ENCODE results near the gene CFAP251.
"Not testable (repeated sequence)": the region's sequence is repeated elsewhere in the genome, so short reads cannot be mapped to it uniquely, and the experiment has no call there.

Gene CFAP251

GRCh38 chr12:122040579-122041386 is 122.4 kb downstream of the CFAP251 start:
- Histone ChIP-seq H3K9ac (ENCODE audit: low read depth in 1 of 2, low read length in 2 of 2) (peak overlapping the region in 1 of 2 donors; percentile 45), H3K9me3 (ENCODE audit: control insufficient read depth in 2 of 2, low read length in 2 of 2) (no peaks in the 10 kb centered on the region), H3K27ac (ENCODE audit: low read depth in 2 of 2, low read length in 2 of 2) (peak overlapping the region; percentile 58 to 59), H3K4me3 (ENCODE audit: low read length in 2 of 2) (peak overlapping the region in 1 of 2 donors; percentile 29), H3K27me3 (ENCODE audit: control insufficient read depth in 2 of 2, insufficient read depth in 2 of 2, low read length in 2 of 2) (no peaks in the 10 kb centered on the region), H3K36me3 (ENCODE audit: control insufficient read depth in 2 of 2, insufficient read depth in 2 of 2, low read length in 2 of 2) (peaks cover under 1 to 7% of the 10 kb centered on the region in 2 donors), H3K4me1 (ENCODE audit: control insufficient read depth in 2 of 2, insufficient read depth in 2 of 2, low read length in 2 of 2) (peaks cover 4 to 11% of the 10 kb centered on the region in 2 donors)

- peak overlapping the region; percentile 58 to 59 for H3K27ac ChIP-seq (ENCODE audit: low read depth in 2 of 2, low read length in 2 of 2)
- H3K36me3 ChIP-seq (ENCODE audit: control insufficient read depth in 2 of 2, insufficient read depth in 2 of 2, low read length in 2 of 2); H3K27me3 ChIP-seq (ENCODE audit: control insufficient read depth in 2 of 2, insufficient read depth in 2 of 2, low read length in 2 of 2); H3K9me3 ChIP-seq (ENCODE audit: control insufficient read depth in 2 of 2, low read length in 2 of 2); H3K9ac ChIP-seq (ENCODE audit: low read depth in 1 of 2, low read length in 2 of 2); H3K4me3 ChIP-seq (ENCODE audit: low read length in 2 of 2): not testable (repeated sequence)
- H3K4me1 ChIP-seq (ENCODE audit: control insufficient read depth in 2 of 2, insufficient read depth in 2 of 2, low read length in 2 of 2): peaks cover 4 to 11% of the 10 kb centered on the region in 2 donors
Measured at GRCh38 chr12:122041458-122041857, 123.1 kb downstream of the CFAP251 start.

GRCh38 chr12:122042910-122043309 is 124.5 kb downstream of the CFAP251 start:
- Histone ChIP-seq H3K27ac (ENCODE audit: low read depth in 2 of 2, low read length in 2 of 2) (no peak overlapping the region), H3K4me3 (ENCODE audit: low read length in 2 of 2) (no peak overlapping the region), H3K36me3 (ENCODE audit: control insufficient read depth in 2 of 2, insufficient read depth in 2 of 2, low read length in 2 of 2) (peaks cover 0 to 3% of the 10 kb centered on the region in 2 donors), H3K4me1 (ENCODE audit: control insufficient read depth in 2 of 2, insufficient read depth in 2 of 2, low read length in 2 of 2) (peaks cover 4 to 11% of the 10 kb centered on the region in 2 donors), H3K9me3 (ENCODE audit: control insufficient read depth in 2 of 2, low read length in 2 of 2) (no peaks in the 10 kb centered on the region), H3K9ac (ENCODE audit: low read depth in 1 of 2, low read length in 2 of 2) (no peak overlapping the region), H3K27me3 (ENCODE audit: control insufficient read depth in 2 of 2, insufficient read depth in 2 of 2, low read length in 2 of 2) (no peaks in the 10 kb centered on the region)

GRCh38 chr12:122043476-122043875 is 125.1 kb downstream of the CFAP251 start:
- Histone ChIP-seq H3K27me3 (ENCODE audit: control insufficient read depth in 2 of 2, insufficient read depth in 2 of 2, low read length in 2 of 2) (no peaks in the 10 kb centered on the region), H3K9me3 (ENCODE audit: control insufficient read depth in 2 of 2, low read length in 2 of 2) (no peaks in the 10 kb centered on the region), H3K4me3 (ENCODE audit: low read length in 2 of 2) (no peak overlapping the region), H3K27ac (ENCODE audit: low read depth in 2 of 2, low read length in 2 of 2) (no peak overlapping the region), H3K9ac (ENCODE audit: low read depth in 1 of 2, low read length in 2 of 2) (no peak overlapping the region), H3K36me3 (ENCODE audit: control insufficient read depth in 2 of 2, insufficient read depth in 2 of 2, low read length in 2 of 2) (peaks cover 0 to 3% of the 10 kb centered on the region in 2 donors), H3K4me1 (ENCODE audit: control insufficient read depth in 2 of 2, insufficient read depth in 2 of 2, low read length in 2 of 2) (peaks cover 4 to 11% of the 10 kb centered on the region in 2 donors)

- H3K27me3 ChIP-seq (ENCODE audit: control insufficient read depth in 2 of 2, insufficient read depth in 2 of 2, low read length in 2 of 2): no peaks in the 10 kb centered on the region
- H3K4me1 ChIP-seq (ENCODE audit: control insufficient read depth in 2 of 2, insufficient read depth in 2 of 2, low read length in 2 of 2): peaks cover 4 to 7% of the 10 kb centered on the region in 2 donors
- no peak overlapping the region for H3K27ac ChIP-seq (ENCODE audit: low read depth in 2 of 2, low read length in 2 of 2)
- H3K36me3 ChIP-seq (ENCODE audit: control insufficient read depth in 2 of 2, insufficient read depth in 2 of 2, low read length in 2 of 2): peaks cover 0 to 3% of the 10 kb centered on the region in 2 donors
- H3K4me3 ChIP-seq (ENCODE audit: low read length in 2 of 2): no peak overlapping the region
- H3K9ac ChIP-seq (ENCODE audit: low read depth in 1 of 2, low read length in 2 of 2): no peak overlapping the region
- no peaks in the 10 kb centered on the region for H3K9me3 ChIP-seq (ENCODE audit: control insufficient read depth in 2 of 2, low read length in 2 of 2)
Measured at GRCh38 chr12:122045262-122045661, 126.9 kb downstream of the CFAP251 start.

- H3K36me3 ChIP-seq (ENCODE audit: control insufficient read depth in 2 of 2, insufficient read depth in 2 of 2, low read length in 2 of 2): peaks cover 0 to 3% of the 10 kb centered on the region in 2 donors
Measured at GRCh38 chr12:122046145-122046544, 127.8 kb downstream of the CFAP251 start.

GRCh38 chr12:122048151-122048550 is 129.8 kb downstream of the CFAP251 start:
- no peak overlapping the region for H3K27ac ChIP-seq (ENCODE audit: low read depth in 2 of 2, low read length in 2 of 2)
- H3K9me3 ChIP-seq (ENCODE audit: control insufficient read depth in 2 of 2, low read length in 2 of 2): no peaks in the 10 kb centered on the region
- H3K4me1 ChIP-seq (ENCODE audit: control insufficient read depth in 2 of 2, insufficient read depth in 2 of 2, low read length in 2 of 2): peaks cover 0 to 2% of the 10 kb centered on the region in 2 donors
- H3K4me3 ChIP-seq (ENCODE audit: low read length in 2 of 2): no peak overlapping the region
- no peak overlapping the region for H3K9ac ChIP-seq (ENCODE audit: low read depth in 1 of 2, low read length in 2 of 2)
- no peaks in the 10 kb centered on the region for H3K27me3 ChIP-seq (ENCODE audit: control insufficient read depth in 2 of 2, insufficient read depth in 2 of 2, low read length in 2 of 2)
- H3K36me3 ChIP-seq (ENCODE audit: control insufficient read depth in 2 of 2, insufficient read depth in 2 of 2, low read length in 2 of 2): peaks cover 0 to 3% of the 10 kb centered on the region in 2 donors

More at GRCh38 chr12:122046145-122046544, 127.8 kb downstream of the CFAP251 start:
- H3K4me3 ChIP-seq (ENCODE audit: low read length in 2 of 2): no peak overlapping the region
- no peak overlapping the region for H3K27ac ChIP-seq (ENCODE audit: low read depth in 2 of 2, low read length in 2 of 2)
- no peaks in the 10 kb centered on the region for H3K27me3 ChIP-seq (ENCODE audit: control insufficient read depth in 2 of 2, insufficient read depth in 2 of 2, low read length in 2 of 2)
- H3K9me3 ChIP-seq (ENCODE audit: control insufficient read depth in 2 of 2, low read length in 2 of 2): no peaks in the 10 kb centered on the region
- H3K9ac ChIP-seq (ENCODE audit: low read depth in 1 of 2, low read length in 2 of 2): no peak overlapping the region
- peaks cover 2% of the 10 kb centered on the region in 2 donors for H3K4me1 ChIP-seq (ENCODE audit: control insufficient read depth in 2 of 2, insufficient read depth in 2 of 2, low read length in 2 of 2)

GRCh38 chr12:122049827-122050226 is 131.4 kb downstream of the CFAP251 start:
- Histone ChIP-seq H3K27ac (ENCODE audit: low read depth in 2 of 2, low read length in 2 of 2) (no peak overlapping the region), H3K9ac (ENCODE audit: low read depth in 1 of 2, low read length in 2 of 2) (no peak overlapping the region), H3K4me1 (ENCODE audit: control insufficient read depth in 2 of 2, insufficient read depth in 2 of 2, low read length in 2 of 2) (peaks cover 5% of the 10 kb centered on the region in 2 donors), H3K9me3 (ENCODE audit: control insufficient read depth in 2 of 2, low read length in 2 of 2) (no peaks in the 10 kb centered on the region), H3K4me3 (ENCODE audit: low read length in 2 of 2) (no peak overlapping the region), H3K36me3 (ENCODE audit: control insufficient read depth in 2 of 2, insufficient read depth in 2 of 2, low read length in 2 of 2) (no peaks in the 10 kb centered on the region), H3K27me3 (ENCODE audit: control insufficient read depth in 2 of 2, insufficient read depth in 2 of 2, low read length in 2 of 2) (no peaks in the 10 kb centered on the region)

- Histone ChIP-seq H3K36me3 (ENCODE audit: control insufficient read depth in 2 of 2, insufficient read depth in 2 of 2, low read length in 2 of 2) (peaks cover 0 to 3% of the 10 kb centered on the region in 2 donors), H3K27me3 (ENCODE audit: control insufficient read depth in 2 of 2, insufficient read depth in 2 of 2, low read length in 2 of 2) (no peaks in the 10 kb centered on the region), H3K9me3 (ENCODE audit: control insufficient read depth in 2 of 2, low read length in 2 of 2) (no peaks in the 10 kb centered on the region), H3K27ac (ENCODE audit: low read depth in 2 of 2, low read length in 2 of 2) (peak overlapping the region in 1 of 2 donors; percentile 16), H3K9ac (ENCODE audit: low read depth in 1 of 2, low read length in 2 of 2) (no peak overlapping the region), H3K4me1 (ENCODE audit: control insufficient read depth in 2 of 2, insufficient read depth in 2 of 2, low read length in 2 of 2) (peaks cover 5% of the 10 kb centered on the region in 2 donors), H3K4me3 (ENCODE audit: low read length in 2 of 2) (no peak overlapping the region)
Measured at GRCh38 chr12:122050706-122051105, 132.3 kb downstream of the CFAP251 start.

- H3K27me3 ChIP-seq (ENCODE audit: control insufficient read depth in 2 of 2, insufficient read depth in 2 of 2, low read length in 2 of 2): no peaks in the 10 kb centered on the region
- H3K36me3 ChIP-seq (ENCODE audit: control insufficient read depth in 2 of 2, insufficient read depth in 2 of 2, low read length in 2 of 2): peaks cover 0 to 3% of the 10 kb centered on the region in 2 donors
- H3K9me3 ChIP-seq (ENCODE audit: control insufficient read depth in 2 of 2, low read length in 2 of 2): no peaks in the 10 kb centered on the region
- H3K4me1 ChIP-seq (ENCODE audit: control insufficient read depth in 2 of 2, insufficient read depth in 2 of 2, low read length in 2 of 2): peaks cover 5% of the 10 kb centered on the region in 2 donors
- no peak overlapping the region for H3K9ac ChIP-seq (ENCODE audit: low read depth in 1 of 2, low read length in 2 of 2)
- H3K27ac ChIP-seq (ENCODE audit: low read depth in 2 of 2, low read length in 2 of 2): peak overlapping the region in 1 of 2 donors; percentile 16
- no peak overlapping the region for H3K4me3 ChIP-seq (ENCODE audit: low read length in 2 of 2)
Measured at GRCh38 chr12:122051231-122051876, 133.0 kb downstream of the CFAP251 start.
